ENCODE results near the gene INSYN2A. TPM values are rescaled to one million over a fixed set of nuclear protein-coding genes. Genes with fewer than 3 reads are reported as not detected.
A peak's percentile ranks its signal among the peaks of the same experiment; 100 is the strongest.

INSYN2A gene
- total and polyA plus RNA-seq, 2 donors (not counting 3 experiments of a cell fraction or from before 2014, with no cell fraction given): 0.04 to 0.07 TPM

GRCh38 chr10:127151541-127151940, 44.9 kb downstream of the INSYN2A start:
- Histone ChIP-seq H3K9me1 (replicated peaks; ENCODE audit: control insufficient read depth, extremely low read depth, insufficient read depth, low read length) (no peaks in the 10 kb centered on the region), H4K20me1 (replicated peaks; ENCODE audit: control insufficient read depth, extremely low read depth, insufficient read depth, low read length) (no peaks in the 10 kb centered on the region), H3K36me3 (ENCODE audit: control insufficient read depth in 2 of 2, extremely low read depth in 1 of 2, insufficient read depth in 2 of 2, low read length in 2 of 2) (no peaks in the 10 kb centered on the region), H3K79me2 (ENCODE audit: control insufficient read depth, insufficient read depth, low read length) (no peaks in the 10 kb centered on the region), H2AFZ (ENCODE audit: low read depth, low read length) (no peak overlapping the region), H3K27me3 (ENCODE audit: control insufficient read depth in 2 of 2, insufficient read depth in 2 of 2, low read length in 2 of 2) (no peaks in the 10 kb centered on the region), H3K4me1 (ENCODE audit: control insufficient read depth, extremely low read depth, insufficient read depth, low read length) (peaks cover 28% of the 10 kb centered on the region), H3K4me3 (replicated peaks in 1 of 3; ENCODE audit: insufficient read depth in 1 of 3, low read depth in 1 of 3, low read length in 3 of 3) (no peak overlapping the region), H3K9ac (replicated peaks; ENCODE audit: extremely low read depth, insufficient read depth, low read length) (no peak overlapping the region), H3K4me2 (ENCODE audit: insufficient read depth, low read length) (no peak overlapping the region), H3K27ac (ENCODE audit: insufficient read depth, low read depth, low read length) (no peak overlapping the region), H3K9me3 (replicated peaks; ENCODE audit: control insufficient read depth, insufficient read depth, low read length) (no peaks in the 10 kb centered on the region)
- FAIRE-seq (no peak), DNase-seq (ENCODE audit: low read depth, low spot score) (no peak)
- intact Hi-C loops (cut with micrococcal nuclease) (no loop called here), dilution Hi-C loops (cut with MboI; ENCODE audit: extremely low pct_ligation_motif_present, low sequenced_read_pairs) (no loop called here)
- ChIA-PET CTCF (interaction anchor here (1.5 to 1.6 kb wide), 2 partner anchors 13 kb away, joined by 3 to 5 read pairs; no protein-coding TSS in a partner anchor), POLR2A (no interaction called here)
- no TSS peak for BruUV-seq (replicated peaks)
- TF ChIP-seq FOS (IDR thresholded peaks at IDR 0.05; ENCODE audit: borderline replicate concordance, insufficient read depth, low read length) (no peak), MAX (IDR thresholded peaks at IDR 0.05; ENCODE audit: insufficient read depth, insufficient read length) (no peak), CTCF (IDR thresholded peaks at IDR 0.05; ENCODE audit: extremely low read depth in 1 of 2, insufficient read depth in 1 of 2, low read depth in 1 of 2, low read length in 2 of 2) (no peak)

- dilution Hi-C loops (cut with MboI; ENCODE audit: extremely low pct_ligation_motif_present, low sequenced_read_pairs): no loop called here
- FAIRE-seq: no peak
These were observed 46.3 kb downstream of the INSYN2A start for GRCh38 chr10:127150136-127150535.

More at GRCh38 chr10:127150136-127150535, 46.3 kb downstream of the INSYN2A start:
- peak; percentile 10 for DNase-seq (ENCODE audit: low read depth, low spot score)
- TF ChIP-seq EZH2 (IDR thresholded peaks at IDR 0.05; ENCODE audit: borderline replicate concordance, low read depth, low read length, severe bottlenecking): no peak
- TF ChIP-seq GATA2 (IDR thresholded peaks at IDR 0.05; ENCODE audit: insufficient read depth, insufficient read length, low read depth, low read length): no peak
- no peak for TF ChIP-seq POLR2AphosphoS5 (IDR thresholded peaks at IDR 0.05; ENCODE audit: insufficient read depth, low read depth, low read length)
- TF ChIP-seq POLR2A (IDR thresholded peaks at IDR 0.05; ENCODE audit: low read depth, low read length): no peak
- no peak for TF ChIP-seq CTCF (IDR thresholded peaks at IDR 0.05; ENCODE audit: extremely low read depth in 1 of 2, insufficient read depth in 1 of 2, low read depth in 1 of 2, low read length in 2 of 2)
- no peak for TF ChIP-seq MAX (IDR thresholded peaks at IDR 0.05; ENCODE audit: insufficient read depth, insufficient read length)
- no peak for TF ChIP-seq FOS (IDR thresholded peaks at IDR 0.05; ENCODE audit: borderline replicate concordance, insufficient read depth, low read length)
- no peak for TF ChIP-seq JUN (IDR thresholded peaks at IDR 0.05; ENCODE audit: borderline replicate concordance, insufficient read depth, insufficient read length, low read depth)
- no peak for TF ChIP-seq MYC (IDR thresholded peaks at IDR 0.05; ENCODE audit: low read depth, low read length)
- Histone ChIP-seq H3K9ac (replicated peaks; ENCODE audit: extremely low read depth, insufficient read depth, low read length) (no peak overlapping the region), H4K20me1 (replicated peaks; ENCODE audit: control insufficient read depth, extremely low read depth, insufficient read depth, low read length) (no peaks in the 10 kb centered on the region), H3K4me1 (ENCODE audit: control insufficient read depth, extremely low read depth, insufficient read depth, low read length) (peaks cover 28% of the 10 kb centered on the region), H3K36me3 (ENCODE audit: control insufficient read depth in 2 of 2, extremely low read depth in 1 of 2, insufficient read depth in 2 of 2, low read length in 2 of 2) (no peaks in the 10 kb centered on the region), H2AFZ (ENCODE audit: low read depth, low read length) (no peak overlapping the region), H3K27me3 (ENCODE audit: control insufficient read depth in 2 of 2, insufficient read depth in 2 of 2, low read length in 2 of 2) (no peaks in the 10 kb centered on the region), H3K4me3 (replicated peaks in 1 of 3; ENCODE audit: insufficient read depth in 1 of 3, low read depth in 1 of 3, low read length in 3 of 3) (no peak overlapping the region), H3K27ac (ENCODE audit: insufficient read depth, low read depth, low read length) (no peak overlapping the region), H3K9me1 (replicated peaks; ENCODE audit: control insufficient read depth, extremely low read depth, insufficient read depth, low read length) (no peaks in the 10 kb centered on the region), H3K79me2 (ENCODE audit: control insufficient read depth, insufficient read depth, low read length) (no peaks in the 10 kb centered on the region), H3K4me2 (ENCODE audit: insufficient read depth, low read length) (no peak overlapping the region), H3K9me3 (replicated peaks; ENCODE audit: control insufficient read depth, insufficient read depth, low read length) (no peaks in the 10 kb centered on the region)
- no TSS peak for BruUV-seq (replicated peaks)
- intact Hi-C loops (cut with micrococcal nuclease): no loop called here
- ChIA-PET CTCF (interaction anchor here (1.6 kb wide), 1 partner anchor 14 kb away, joined by 3 read pairs; no protein-coding TSS in a partner anchor), POLR2A (no interaction called here)
